ENCODE measurements around the gene DOCK8. TPM values are rescaled to one million over a fixed set of nuclear protein-coding genes. Genes with fewer than 3 reads are reported as not detected.
"Not testable (repeated sequence)": the region's sequence is repeated elsewhere in the genome, so short reads cannot be mapped to it uniquely, and the experiment has no call there.

Gene DOCK8
- total RNA-seq, 2 experiments from 2014 or later = 270 to 283 TPM

GRCh38 chr9:231625-232024 is 17.0 kb downstream of the DOCK8 start:
- CTCF ChIA-PET, H3K27me3 Mint-ChIP-seq, DNase-seq, H3K27ac Mint-ChIP-seq, POLR2A ChIA-PET, H3K4me3 Mint-ChIP-seq: not testable (repeated sequence)
- H3K9me3 Mint-ChIP-seq = peaks cover 33% of the 10 kb centered on the region
- H3K4me1 Mint-ChIP-seq = peaks cover 24% of the 10 kb centered on the region
- peaks cover 59% of the 10 kb centered on the region for H3K36me3 Mint-ChIP-seq (ENCODE audit: low read depth)

GRCh38 chr9:233708-234107 is 19.0 kb downstream of the DOCK8 start:
- H3K4me3 Mint-ChIP-seq, H3K27ac Mint-ChIP-seq, POLR2A ChIA-PET, DNase-seq, H3K27me3 Mint-ChIP-seq: not testable (repeated sequence)
- CTCF ChIA-PET = interaction anchor here (1.0 kb wide), 1 partner anchor 12 kb away, joined by 3 read pairs; no protein-coding TSS in a partner anchor
- H3K36me3 Mint-ChIP-seq (ENCODE audit: low read depth) = peaks cover 59% of the 10 kb centered on the region
- peaks cover 36% of the 10 kb centered on the region for H3K4me1 Mint-ChIP-seq
- peaks cover 33% of the 10 kb centered on the region for H3K9me3 Mint-ChIP-seq

- peaks cover 58% of the 10 kb centered on the region for H3K4me1 Mint-ChIP-seq
- peak overlapping the region; percentile 82 for H3K27ac Mint-ChIP-seq
- no peak for DNase-seq
- no peak overlapping the region for H3K4me3 Mint-ChIP-seq
- POLR2A ChIA-PET = no interaction called here
- H3K9me3 Mint-ChIP-seq = peaks cover 24% of the 10 kb centered on the region
- peaks cover 64% of the 10 kb centered on the region for H3K36me3 Mint-ChIP-seq (ENCODE audit: low read depth)
- CTCF ChIA-PET = interaction anchor here (1.1 to 3.4 kb wide), 2 partner anchors 22 to 30 kb away, joined by 3 to 13 read pairs; partner anchors contain the start of gene DOCK8
- peaks cover 4% of the 10 kb centered on the region for H3K27me3 Mint-ChIP-seq
These were observed 22.6 kb downstream of the DOCK8 start for GRCh38 chr9:237141-237857.

DNA sequence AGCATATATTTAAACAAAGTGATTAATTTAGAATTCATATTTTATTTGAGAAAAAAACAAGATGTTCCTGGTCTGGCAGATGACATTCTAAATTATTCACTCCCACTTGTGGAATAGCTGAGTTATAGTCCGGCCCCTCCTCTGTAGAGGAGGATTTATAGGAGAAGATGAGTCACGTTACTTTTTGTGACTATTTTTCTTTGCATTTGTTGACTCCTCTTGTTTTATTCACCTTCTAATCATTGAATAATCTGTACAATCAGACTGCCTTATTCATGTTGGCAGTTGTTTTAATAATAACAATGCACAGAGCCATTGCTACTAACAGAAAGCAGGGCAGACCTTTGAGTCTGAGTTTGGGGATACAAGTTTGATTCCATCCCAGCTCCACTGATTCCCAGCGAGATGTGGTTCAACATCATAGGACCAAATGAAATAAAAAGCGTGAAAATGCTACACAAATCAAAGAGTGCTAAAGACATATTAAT is 23.2 kb downstream of the DOCK8 start:
- H3K4me1 Mint-ChIP-seq = peaks cover 61% of the 10 kb centered on the region
- peaks cover 24% of the 10 kb centered on the region for H3K9me3 Mint-ChIP-seq
- ChIA-PET CTCF (interaction anchor here (1.8 to 3.4 kb wide), 2 partner anchors 23 to 39 kb away, joined by 8 to 13 read pairs; partner anchors contain the start of gene DOCK8), POLR2A (no interaction called here)
- peaks cover 4% of the 10 kb centered on the region for H3K27me3 Mint-ChIP-seq
- peak overlapping the region; percentile 78 for H3K27ac Mint-ChIP-seq
- H3K4me3 Mint-ChIP-seq = peak overlapping the region; percentile 20
- DNase-seq = no peak
- peaks cover 61% of the 10 kb centered on the region for H3K36me3 Mint-ChIP-seq (ENCODE audit: low read depth)

DNA sequence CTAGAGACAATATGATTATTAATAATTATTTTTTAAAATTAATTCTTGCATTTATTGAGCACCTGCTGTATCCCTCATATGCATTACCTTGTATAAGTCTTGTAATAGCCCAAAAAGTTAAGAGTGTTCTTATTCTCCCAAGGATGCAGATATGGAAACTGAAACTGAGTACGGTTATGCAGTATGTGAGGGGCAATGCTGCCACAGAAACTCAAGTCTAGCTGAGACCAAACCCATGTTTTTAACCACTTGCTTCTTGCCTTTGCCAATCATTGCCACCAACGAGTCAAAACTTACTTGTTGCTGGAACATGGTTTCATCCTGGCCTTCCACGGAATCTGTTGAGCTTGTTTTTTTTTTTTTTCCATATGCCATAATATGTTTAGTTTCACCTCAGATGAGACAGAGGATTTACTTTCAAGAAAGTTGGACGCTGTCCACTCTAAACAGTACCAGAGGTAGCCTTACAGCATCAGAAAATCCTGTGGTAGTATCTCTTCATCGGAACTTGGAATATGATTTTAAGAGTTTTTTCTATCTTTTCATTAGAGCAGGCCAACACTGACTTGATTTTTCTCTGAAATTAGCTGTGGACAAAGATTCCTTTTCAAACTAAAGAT is 27.9 kb downstream of the DOCK8 start:
- Mint-ChIP-seq H3K27ac (peak overlapping the region; percentile 86), H3K4me3 (peak overlapping the region; percentile 35), H3K9me3 (peaks cover 2% of the 10 kb centered on the region), H3K36me3 (ENCODE audit: low read depth) (peaks cover 31% of the 10 kb centered on the region), H3K27me3 (peaks cover 2% of the 10 kb centered on the region), H3K4me1 (peaks cover 57% of the 10 kb centered on the region)
- peak; percentile 40 for DNase-seq
- ChIA-PET CTCF (interaction anchor here (1.2 to 3.0 kb wide), 3 partner anchors 13 to 25 kb away, joined by 4 to 7 read pairs (median 6); no protein-coding TSS in a partner anchor), POLR2A (no interaction called here)

DNA sequence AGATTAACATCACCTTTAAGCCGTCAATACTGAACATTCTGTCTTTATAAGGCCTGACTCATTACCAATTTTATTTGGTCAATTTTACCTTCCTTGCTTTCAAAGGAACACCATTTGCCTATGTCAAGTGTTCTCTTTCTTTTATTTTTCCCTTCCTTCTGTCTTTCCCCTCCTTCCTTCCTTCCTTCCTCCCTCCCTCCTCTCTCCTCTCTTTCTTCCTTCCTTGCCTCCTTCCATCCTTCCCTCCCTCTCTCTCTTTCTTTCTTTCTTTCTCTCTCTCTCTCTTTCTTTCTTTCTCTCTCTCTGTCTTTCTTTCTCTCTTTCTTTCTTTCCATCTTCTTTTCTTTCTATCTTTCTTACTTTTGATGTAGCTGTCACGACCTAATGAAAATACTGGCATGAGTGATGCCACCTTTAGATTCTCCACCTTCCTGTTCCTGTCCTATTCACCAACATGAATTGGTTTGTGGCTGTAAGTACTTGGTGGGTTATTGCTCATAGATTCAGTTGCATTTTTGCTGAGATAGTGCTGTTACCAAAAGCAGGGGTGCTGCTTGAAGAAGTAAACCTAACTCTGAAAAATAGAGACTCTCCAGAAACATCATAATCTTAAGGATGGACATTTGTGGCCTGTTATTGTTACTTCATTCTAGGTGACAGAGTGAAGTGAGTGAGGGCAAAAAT is 33.8 kb downstream of the DOCK8 start:
- Mint-ChIP-seq H3K27me3 (peaks cover 3% of the 10 kb centered on the region), H3K9me3 (peaks cover 4% of the 10 kb centered on the region), H3K4me3 (no peak overlapping the region), H3K4me1 (peaks cover 42% of the 10 kb centered on the region), H3K27ac (peak overlapping the region; percentile 84), H3K36me3 (ENCODE audit: low read depth) (peaks cover 11% of the 10 kb centered on the region)
- ChIA-PET POLR2A (no interaction called here), CTCF (no interaction called here)
- no peak for DNase-seq

- H3K9me3 Mint-ChIP-seq = peaks cover 4% of the 10 kb centered on the region
- ChIA-PET CTCF (no interaction called here), POLR2A (no interaction called here)
- no peak overlapping the region for H3K4me3 Mint-ChIP-seq
- peak overlapping the region; percentile 84 for H3K27ac Mint-ChIP-seq
- peaks cover 11% of the 10 kb centered on the region for H3K36me3 Mint-ChIP-seq (ENCODE audit: low read depth)
- H3K27me3 Mint-ChIP-seq = peaks cover 3% of the 10 kb centered on the region
- H3K4me1 Mint-ChIP-seq = peaks cover 38% of the 10 kb centered on the region
- peak; percentile 31 for DNase-seq
These were observed 34.4 kb downstream of the DOCK8 start for GRCh38 chr9:249025-249424.

- H3K36me3 Mint-ChIP-seq (ENCODE audit: low read depth) = peaks cover 7% of the 10 kb centered on the region
- no peak for DNase-seq
- peaks cover 34% of the 10 kb centered on the region for H3K4me1 Mint-ChIP-seq
- peaks cover 2% of the 10 kb centered on the region for H3K9me3 Mint-ChIP-seq
- CTCF ChIA-PET = interaction anchor here (0.6 to 1.1 kb wide), 2 partner anchors 23 kb away, joined by 3 read pairs; no protein-coding TSS in a partner anchor
- H3K27ac Mint-ChIP-seq = no peak overlapping the region
- H3K4me3 Mint-ChIP-seq = no peak overlapping the region
- POLR2A ChIA-PET = no interaction called here
- H3K27me3 Mint-ChIP-seq = peaks cover 1% of the 10 kb centered on the region
These were observed 35.4 kb downstream of the DOCK8 start for GRCh38 chr9:250039-250438.

DNA sequence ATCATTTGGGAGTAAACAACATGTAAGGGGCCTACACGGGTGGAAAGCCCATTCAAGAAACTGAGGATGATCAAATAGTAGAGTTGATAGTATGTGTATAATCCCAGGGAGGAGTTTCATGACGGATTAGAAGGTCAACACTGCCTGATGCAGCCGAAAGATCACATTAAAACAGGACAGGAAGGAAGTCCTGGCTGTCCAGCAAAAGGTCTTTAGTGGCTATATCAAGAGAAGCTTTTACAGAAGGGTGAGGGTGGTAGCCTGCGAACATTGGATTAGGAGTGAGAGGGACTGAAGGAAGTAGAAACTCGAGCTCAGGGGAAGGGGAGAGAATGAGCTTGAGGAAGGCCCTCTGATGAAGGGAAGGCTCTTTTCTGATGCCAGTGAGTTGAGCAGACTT is 36.0 kb downstream of the DOCK8 start:
- no peak for DNase-seq
- Mint-ChIP-seq H3K4me3 (no peak overlapping the region), H3K4me1 (peaks cover 34% of the 10 kb centered on the region), H3K9me3 (peaks cover 2% of the 10 kb centered on the region), H3K36me3 (ENCODE audit: low read depth) (peaks cover 7% of the 10 kb centered on the region), H3K27ac (peak overlapping the region; percentile 15), H3K27me3 (peaks cover 1% of the 10 kb centered on the region)
- POLR2A ChIA-PET = no interaction called here
- CTCF ChIA-PET = interaction anchor here (1.1 to 1.5 kb wide), 2 partner anchors 22 to 23 kb away, joined by 3 to 4 read pairs; no protein-coding TSS in a partner anchor

DNA sequence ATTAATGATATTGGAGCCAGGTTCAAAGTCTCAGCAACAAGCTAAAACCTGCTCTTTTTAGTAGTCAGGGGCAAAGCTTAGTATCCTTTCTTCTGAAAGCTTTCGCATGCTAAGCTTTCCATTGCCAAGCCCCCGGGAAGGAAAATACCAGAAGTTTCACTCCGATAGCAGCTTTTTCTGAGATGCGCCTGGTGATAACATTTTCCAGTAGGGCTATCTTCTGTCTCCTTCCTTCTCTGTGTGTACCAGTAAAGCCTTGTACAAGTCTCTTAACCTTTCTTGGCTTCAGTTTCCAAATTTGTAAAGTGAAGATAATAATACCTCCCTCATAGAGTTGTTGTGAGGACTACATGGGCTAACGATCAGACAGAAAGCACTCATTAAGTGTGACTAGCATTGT is 36.7 kb downstream of the DOCK8 start:
- Mint-ChIP-seq H3K27ac (no peak overlapping the region), H3K4me3 (no peak overlapping the region), H3K36me3 (ENCODE audit: low read depth) (peaks cover 7% of the 10 kb centered on the region), H3K9me3 (peaks cover 2% of the 10 kb centered on the region), H3K27me3 (peaks cover 3% of the 10 kb centered on the region), H3K4me1 (peaks cover 34% of the 10 kb centered on the region)
- ChIA-PET CTCF (interaction anchor here (1.5 kb wide), 1 partner anchor 22 kb away, joined by 4 read pairs; no protein-coding TSS in a partner anchor), POLR2A (no interaction called here)
- DNase-seq = no peak

- DNase-seq = no peak
- Mint-ChIP-seq H3K27me3 (peaks cover 3% of the 10 kb centered on the region), H3K27ac (no peak overlapping the region), H3K9me3 (peaks cover 2% of the 10 kb centered on the region), H3K36me3 (ENCODE audit: low read depth) (peaks cover 6% of the 10 kb centered on the region), H3K4me1 (peaks cover 25% of the 10 kb centered on the region), H3K4me3 (no peak overlapping the region)
- ChIA-PET CTCF (interaction anchor here (1.1 kb wide), 1 partner anchor 24 kb away, joined by 3 read pairs; no protein-coding TSS in a partner anchor), POLR2A (no interaction called here)
These were observed 38.9 kb downstream of the DOCK8 start for GRCh38 chr9:253539-253938.

DNA sequence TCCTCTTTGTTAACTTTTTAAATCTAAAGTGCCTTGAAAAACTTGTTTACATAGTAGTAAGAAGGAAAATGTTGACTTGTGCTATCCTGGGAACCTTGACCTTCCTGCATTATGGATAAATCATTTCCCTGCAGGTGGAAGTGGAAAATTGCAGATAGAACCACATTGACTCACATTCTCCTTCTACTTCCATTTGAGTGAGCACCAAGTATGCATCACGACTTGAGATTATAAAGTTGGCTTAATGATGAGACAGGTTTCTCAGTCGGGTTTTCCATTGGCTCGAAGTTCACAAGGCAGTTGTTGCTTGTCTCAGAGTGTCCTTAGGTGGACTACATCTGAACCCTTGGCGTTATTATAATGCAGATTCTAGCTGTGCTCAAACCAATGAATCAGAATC is 39.9 kb downstream of the DOCK8 start:
- H3K36me3 Mint-ChIP-seq (ENCODE audit: low read depth) = peaks cover 8% of the 10 kb centered on the region
- no peak overlapping the region for H3K27ac Mint-ChIP-seq
- peaks cover 19% of the 10 kb centered on the region for H3K4me1 Mint-ChIP-seq
- ChIA-PET CTCF (no interaction called here), POLR2A (no interaction called here)
- peaks cover 3% of the 10 kb centered on the region for H3K27me3 Mint-ChIP-seq
- no peak overlapping the region for H3K4me3 Mint-ChIP-seq
- H3K9me3 Mint-ChIP-seq = peaks cover 2% of the 10 kb centered on the region
- no peak for DNase-seq

DNA sequence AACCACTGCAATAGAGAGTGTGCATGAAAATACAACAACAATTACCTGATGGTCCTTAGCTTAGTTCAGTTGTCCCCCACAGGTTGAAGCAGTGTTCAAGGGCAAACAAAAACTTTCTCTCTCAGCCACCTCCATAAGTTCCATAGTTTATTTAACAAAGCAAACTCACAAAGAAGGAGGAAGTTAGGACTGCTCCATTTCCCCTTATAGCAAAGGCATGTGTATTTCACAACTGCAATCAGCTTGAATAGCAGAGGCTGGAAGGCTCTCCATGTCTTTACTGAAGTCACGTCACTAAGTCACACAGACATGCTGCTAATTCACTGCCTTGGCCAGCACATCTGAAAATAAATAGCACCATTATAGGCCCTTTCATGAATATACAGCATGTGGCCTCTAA is 43.3 kb downstream of the DOCK8 start:
- Mint-ChIP-seq H3K27ac (no peak overlapping the region), H3K4me1 (peaks cover 9% of the 10 kb centered on the region), H3K4me3 (no peak overlapping the region), H3K9me3 (peaks cover 2% of the 10 kb centered on the region), H3K36me3 (ENCODE audit: low read depth) (peaks cover 6% of the 10 kb centered on the region), H3K27me3 (peaks cover 7% of the 10 kb centered on the region)
- CTCF ChIA-PET = interaction anchor here (0.6 to 1.9 kb wide), 5 partner anchors 10 to 170 kb away, joined by 3 to 6 read pairs (median 3); no protein-coding TSS in a partner anchor
- no peak for DNase-seq
- POLR2A ChIA-PET = no interaction called here
